ENCODE results near the gene OR8H3. TPM values are rescaled to one million over a fixed set of nuclear protein-coding genes. Genes with fewer than 3 reads are reported as not detected.

The OR8H3 gene
- polyA plus RNA-seq, 3 donors from 2014 or later, result not detected

Other genes starting within 250 kb of the OR8H3 start
- gene TRIM51, start 239.1 kb upstream of the OR8H3 start, polyA plus RNA-seq, result not detected
- not detected for gene OR5W2, start 207.8 kb upstream of the OR8H3 start, polyA plus RNA-seq
- not detected for gene OR5I1, start 186.0 kb upstream of the OR8H3 start, polyA plus RNA-seq
- not detected for gene OR10AG1, start 152.4 kb upstream of the OR8H3 start, polyA plus RNA-seq
- gene OR5F1, start 127.7 kb upstream of the OR8H3 start, polyA plus RNA-seq, result not detected
- gene OR5AS1, start 94.7 kb upstream of the OR8H3 start, polyA plus RNA-seq, result not detected
- not detected for gene OR8I2, start 29.1 kb upstream of the OR8H3 start, polyA plus RNA-seq
- not detected for gene OR8H2, start 18.7 kb upstream of the OR8H3 start, polyA plus RNA-seq
- not detected for gene OR8J3, start 17.8 kb downstream of the OR8H3 start, polyA plus RNA-seq
- gene OR8K5, start 37.9 kb downstream of the OR8H3 start, polyA plus RNA-seq, result not detected
- gene OR5J2, start 54.2 kb downstream of the OR8H3 start, polyA plus RNA-seq, result not detected
- not detected for gene OR5T2, start 111.9 kb downstream of the OR8H3 start, polyA plus RNA-seq
- not detected for gene OR5T3, start 129.9 kb downstream of the OR8H3 start, polyA plus RNA-seq
- not detected for gene OR5T1, start 151.8 kb downstream of the OR8H3 start, polyA plus RNA-seq
- not detected for gene OR8H1, start 169.9 kb downstream of the OR8H3 start, polyA plus RNA-seq
- gene OR8K3, start 192.8 kb downstream of the OR8H3 start, polyA plus RNA-seq, result not detected
- gene OR8K1, start 223.7 kb downstream of the OR8H3 start, polyA plus RNA-seq, result not detected
- not detected for gene OR8J1, start 231.9 kb downstream of the OR8H3 start, polyA plus RNA-seq

Measured in immature natural killer cell (primary cell).